OCI-LY3 (cell line): Measurements from ENCODE around the gene HAUS6.

Experiments
- H2AFZ ChIP-seq: fragments of 200-600, 300-600 bp; shearing (Covaris generic); 2 replicates; pipeline ENCODE4 v1.6.0; 2014; ENCODE audit warnings: antibody characterized with exemption, low read depth, low read length
- H3K27ac ChIP-seq: fragments of 200-600, 300-600 bp; sonication (generic); 2 replicates; pipeline ENCODE4 v1.5.1; 2014; ENCODE audit warnings: mild to moderate bottlenecking, low read length, moderate library complexity, mixed read lengths
- H3K27me3 ChIP-seq: fragments of 200-600, 300-600 bp; sonication (generic); 2 replicates; pipeline ENCODE4 v1.6.1; 2014; ENCODE audit warnings: low read depth, low read length, mixed read lengths
- H3K36me3 ChIP-seq: fragments of 200-600, 300-600 bp; sonication (generic); replicated peaks from 2 replicates; pipeline ENCODE3; 2014; ENCODE audit warnings: low read depth, low read length, mixed read lengths
- H3K4me1 ChIP-seq: fragments of 300-600, 200-600 bp; sonication (generic); 2 replicates; pipeline ENCODE4 v1.6.1; 2014; ENCODE audit warnings: low read length, mixed read lengths
- H3K4me2 ChIP-seq: fragments of 200-600, 300-600 bp; sonication (generic); 2 replicates; pipeline ENCODE4 v1.6.1; 2014; ENCODE audit warnings: low read length, mixed read lengths
- H3K4me3 ChIP-seq: fragments of 300-600, 200-600 bp; sonication (generic); 2 replicates; pipeline ENCODE4 v1.5.1; 2014; ENCODE audit warnings: antibody characterized with exemption, mild to moderate bottlenecking, low read length, moderate library complexity
- H3K79me2 ChIP-seq: fragments of 300-600, 200-600 bp; shearing (Covaris generic); 2 replicates; pipeline ENCODE4 v1.6.1; 2014; ENCODE audit warnings: mild to moderate bottlenecking, low read length, mixed read lengths
- H3K9ac ChIP-seq: fragments of 300-600, 200-600 bp; shearing (Covaris generic); 2 replicates; pipeline ENCODE4 v1.6.0; 2014; ENCODE audit warnings: mild to moderate bottlenecking, low read length, moderate library complexity
- H3K9me3 ChIP-seq: fragments of 200-600, 300-600 bp; shearing (Covaris generic); 2 replicates; pipeline ENCODE4 v1.6.1; 2014; ENCODE audit warnings: low read length, mixed read lengths; ENCODE audit not compliant: insufficient read depth
- H4K20me1 ChIP-seq: fragments of 200-600, 300-600 bp; sonication (generic); 2 replicates; pipeline ENCODE4 v1.6.1; 2016; ENCODE audit warnings: low read length, mixed read lengths; ENCODE audit not compliant: insufficient read depth
- EZH2phosphoT487 ChIP-seq: fragments of 200-600 bp; shearing (Covaris generic); IDR thresholded peaks from 2 replicates; pipeline ENCODE4 v1.6.1; 2018; ENCODE audit warnings: antibody characterized with exemption, mixed run types, low read depth
- TF ChIP-seq, protein P1 (sequence below): fragments of 200-600, 300-600 bp; sonication (generic); IDR thresholded peaks from 2 replicates; pipeline ENCODE4 v1.5.1; 2014; ENCODE audit warnings: antibody characterized with exemption, low read length, low read depth

HAUS6 gene

DNA sequence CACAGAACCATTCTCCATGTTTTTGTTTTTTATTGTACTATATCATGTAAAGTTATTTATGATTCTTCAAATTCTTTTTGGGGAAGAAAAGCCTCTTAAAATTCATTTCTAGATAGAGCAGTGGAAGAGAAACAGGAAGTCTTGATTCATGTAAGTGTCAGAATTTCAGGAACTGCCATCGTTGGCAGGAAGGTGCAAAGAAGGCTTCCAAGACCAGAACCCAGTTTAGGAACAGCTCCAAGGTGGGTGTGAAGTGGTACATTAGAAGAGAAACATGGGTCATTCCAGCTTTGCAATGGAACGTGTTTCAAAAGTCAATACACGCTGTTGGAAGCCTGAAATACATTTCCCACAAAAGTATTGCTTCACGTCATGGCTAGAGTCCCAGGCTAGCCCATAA is 84.5 kb downstream of the HAUS6 start:
- no peak overlapping the region; the same call in 1 of the 2 replicates for H2AFZ ChIP-seq
- no peaks in the 10 kb centered on the region for H3K36me3 ChIP-seq
- H3K9me3 ChIP-seq: no peaks in the 10 kb centered on the region
- H3K27me3 ChIP-seq: no peaks in the 10 kb centered on the region
- H3K9ac ChIP-seq: no peak overlapping the region
- no peaks in the 10 kb centered on the region for H4K20me1 ChIP-seq
- peaks cover 14% of the 10 kb centered on the region for H3K4me1 ChIP-seq
- H3K4me3 ChIP-seq: no peak overlapping the region
- H3K4me2 ChIP-seq: peak overlapping the region; percentile 39
- no peak for TF ChIP-seq EZH2phosphoT487
- TF ChIP-seq, protein P1, sequence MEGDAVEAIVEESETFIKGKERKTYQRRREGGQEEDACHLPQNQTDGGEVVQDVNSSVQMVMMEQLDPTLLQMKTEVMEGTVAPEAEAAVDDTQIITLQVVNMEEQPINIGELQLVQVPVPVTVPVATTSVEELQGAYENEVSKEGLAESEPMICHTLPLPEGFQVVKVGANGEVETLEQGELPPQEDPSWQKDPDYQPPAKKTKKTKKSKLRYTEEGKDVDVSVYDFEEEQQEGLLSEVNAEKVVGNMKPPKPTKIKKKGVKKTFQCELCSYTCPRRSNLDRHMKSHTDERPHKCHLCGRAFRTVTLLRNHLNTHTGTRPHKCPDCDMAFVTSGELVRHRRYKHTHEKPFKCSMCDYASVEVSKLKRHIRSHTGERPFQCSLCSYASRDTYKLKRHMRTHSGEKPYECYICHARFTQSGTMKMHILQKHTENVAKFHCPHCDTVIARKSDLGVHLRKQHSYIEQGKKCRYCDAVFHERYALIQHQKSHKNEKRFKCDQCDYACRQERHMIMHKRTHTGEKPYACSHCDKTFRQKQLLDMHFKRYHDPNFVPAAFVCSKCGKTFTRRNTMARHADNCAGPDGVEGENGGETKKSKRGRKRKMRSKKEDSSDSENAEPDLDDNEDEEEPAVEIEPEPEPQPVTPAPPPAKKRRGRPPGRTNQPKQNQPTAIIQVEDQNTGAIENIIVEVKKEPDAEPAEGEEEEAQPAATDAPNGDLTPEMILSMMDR: no peak
- no peak overlapping the region for H3K27ac ChIP-seq
- no peaks in the 10 kb centered on the region for H3K79me2 ChIP-seq

DNA sequence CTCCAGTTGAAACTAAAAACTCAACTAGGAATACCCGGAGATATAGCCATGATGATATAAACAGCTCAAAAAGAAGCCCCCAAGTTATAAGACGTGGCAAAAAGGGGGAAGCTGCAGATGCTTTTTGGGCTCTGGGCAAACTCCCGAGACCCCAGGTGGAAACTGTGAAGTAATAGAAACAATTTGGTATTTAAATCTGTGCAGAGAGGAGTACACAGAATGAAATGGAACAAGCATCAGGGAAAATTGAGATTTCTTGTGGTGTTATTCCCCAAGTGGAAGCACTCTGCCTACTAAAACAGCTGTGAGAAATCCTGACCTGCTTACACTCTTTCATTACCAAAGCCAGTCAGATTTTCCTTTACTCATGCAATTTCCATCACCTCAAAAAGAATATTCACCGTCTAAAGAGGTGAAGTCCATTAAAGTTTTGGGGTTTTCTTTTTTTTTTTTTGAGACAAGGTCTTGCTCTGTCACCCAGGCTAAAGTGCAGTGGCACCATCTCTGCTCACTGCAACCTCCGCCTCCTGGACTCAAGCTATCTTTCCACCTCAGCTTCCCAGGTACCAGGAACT is 93.2 kb downstream of the HAUS6 start:
- Histone ChIP-seq H3K9me3 (no peaks in the 10 kb centered on the region), H3K4me2 (no peak overlapping the region), H2AFZ (no peak overlapping the region), H4K20me1 (no peaks in the 10 kb centered on the region), H3K79me2 (no peaks in the 10 kb centered on the region), H3K4me3 (no peak overlapping the region), H3K4me1 (no peaks in the 10 kb centered on the region), H3K27me3 (no peaks in the 10 kb centered on the region), H3K9ac (no peak overlapping the region), H3K36me3 (no peaks in the 10 kb centered on the region), H3K27ac (no peak overlapping the region)
- TF ChIP-seq, protein P1: no peak
- TF ChIP-seq EZH2phosphoT487: no peak
